ENCODE results near the gene XG.

XG gene

DNA sequence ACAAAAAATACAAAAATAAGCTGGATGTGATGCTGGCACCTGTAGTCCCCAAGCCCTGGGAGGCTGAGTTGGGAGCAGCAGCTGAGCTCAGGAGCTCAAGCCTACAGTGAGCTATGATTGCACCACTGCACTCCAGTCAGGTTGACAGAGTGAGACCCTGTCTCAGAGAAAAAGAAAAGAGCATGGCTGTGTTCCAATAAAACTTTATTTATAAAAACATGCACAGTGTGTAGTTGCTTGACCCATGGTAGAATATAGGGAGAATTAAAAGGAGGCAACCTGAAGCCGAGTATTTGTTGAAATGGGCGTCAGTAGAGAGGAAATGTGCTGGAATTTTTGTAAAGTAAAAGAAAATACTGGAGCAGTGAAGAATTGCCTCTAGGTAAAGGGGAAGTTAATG, 103.9 kb downstream of the XG start:
- no peak overlapping the region for H3K4me3 ChIP-seq (ENCODE audit: low read depth, low read length)
- TF ChIP-seq, protein P1, sequence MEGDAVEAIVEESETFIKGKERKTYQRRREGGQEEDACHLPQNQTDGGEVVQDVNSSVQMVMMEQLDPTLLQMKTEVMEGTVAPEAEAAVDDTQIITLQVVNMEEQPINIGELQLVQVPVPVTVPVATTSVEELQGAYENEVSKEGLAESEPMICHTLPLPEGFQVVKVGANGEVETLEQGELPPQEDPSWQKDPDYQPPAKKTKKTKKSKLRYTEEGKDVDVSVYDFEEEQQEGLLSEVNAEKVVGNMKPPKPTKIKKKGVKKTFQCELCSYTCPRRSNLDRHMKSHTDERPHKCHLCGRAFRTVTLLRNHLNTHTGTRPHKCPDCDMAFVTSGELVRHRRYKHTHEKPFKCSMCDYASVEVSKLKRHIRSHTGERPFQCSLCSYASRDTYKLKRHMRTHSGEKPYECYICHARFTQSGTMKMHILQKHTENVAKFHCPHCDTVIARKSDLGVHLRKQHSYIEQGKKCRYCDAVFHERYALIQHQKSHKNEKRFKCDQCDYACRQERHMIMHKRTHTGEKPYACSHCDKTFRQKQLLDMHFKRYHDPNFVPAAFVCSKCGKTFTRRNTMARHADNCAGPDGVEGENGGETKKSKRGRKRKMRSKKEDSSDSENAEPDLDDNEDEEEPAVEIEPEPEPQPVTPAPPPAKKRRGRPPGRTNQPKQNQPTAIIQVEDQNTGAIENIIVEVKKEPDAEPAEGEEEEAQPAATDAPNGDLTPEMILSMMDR (IDR thresholded peaks at IDR 0.05; ENCODE audit: low read depth, low read length), result no peak

DNA sequence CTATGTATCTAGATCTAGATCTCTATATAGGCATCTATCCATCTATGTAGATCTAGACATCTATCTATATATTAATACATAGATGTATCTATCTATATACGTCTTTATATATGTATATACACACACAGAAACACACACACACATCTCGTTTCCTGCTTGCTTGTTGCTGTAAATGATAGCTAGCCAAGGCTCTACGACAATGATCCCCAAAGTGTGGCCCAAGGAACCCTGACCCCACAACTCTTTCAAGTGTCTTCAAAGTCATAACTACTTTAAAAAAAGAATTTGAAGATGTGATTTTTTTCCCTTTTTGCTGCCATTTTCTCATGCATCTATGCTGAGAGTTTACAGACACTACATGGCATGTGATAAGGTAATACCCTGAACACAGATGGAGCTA, 105.7 kb downstream of the XG start:
- TF ChIP-seq, protein P1 (IDR thresholded peaks at IDR 0.05; ENCODE audit: low read depth, low read length), result no peak
- H3K4me3 ChIP-seq (ENCODE audit: low read depth, low read length), result no peak overlapping the region

DNA sequence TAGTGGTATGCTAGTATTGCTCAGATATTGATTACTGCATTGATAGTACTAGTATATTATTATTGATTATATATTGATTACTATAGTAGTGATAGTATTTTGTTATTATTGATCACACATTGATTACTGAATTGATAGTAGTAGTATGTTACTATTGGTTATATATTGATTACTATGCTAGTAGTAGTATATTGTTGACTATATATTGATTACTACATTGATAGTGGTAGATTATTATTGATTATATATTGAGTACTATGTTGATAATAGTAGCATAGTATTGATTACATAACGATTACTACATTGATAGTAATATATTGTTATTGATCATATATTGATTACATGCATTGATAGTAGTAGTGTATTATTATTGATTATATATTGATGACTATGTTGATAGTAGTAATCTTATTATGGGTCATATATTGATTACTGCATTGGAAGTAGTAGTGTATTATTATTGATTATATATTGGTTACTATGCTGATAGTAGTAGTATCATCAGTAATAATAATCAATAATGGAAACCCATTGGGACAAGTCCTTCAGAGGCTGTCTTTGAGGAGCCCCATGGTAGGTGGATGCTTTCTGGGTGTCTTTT, 107.5 kb downstream of the XG start:
- TF ChIP-seq, protein P1 (IDR thresholded peaks at IDR 0.05; ENCODE audit: low read depth, low read length), result no peak
- H3K4me3 ChIP-seq (ENCODE audit: low read depth, low read length), result no peak overlapping the region

DNA sequence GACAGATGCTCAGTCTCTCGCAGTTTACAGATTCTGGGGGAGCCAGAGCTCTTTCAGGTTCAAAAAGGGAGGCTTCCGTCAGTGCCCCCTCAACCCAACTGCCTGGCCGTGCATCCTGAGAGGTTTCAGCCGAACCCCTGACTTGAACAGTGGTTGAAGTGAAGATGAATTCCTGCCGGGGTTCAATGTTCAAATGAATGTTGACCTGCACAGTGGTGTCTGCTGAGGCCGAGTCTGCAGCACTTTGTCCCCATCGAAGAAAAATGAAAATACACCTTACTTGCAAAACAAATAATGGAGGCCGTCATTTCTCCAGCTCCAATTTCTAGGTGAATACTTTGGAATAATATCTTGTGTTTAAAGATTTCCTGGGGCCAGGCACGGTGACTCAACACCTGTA, 110.6 kb downstream of the XG start:
- no peak overlapping the region for H3K4me3 ChIP-seq (ENCODE audit: low read depth, low read length)

DNA sequence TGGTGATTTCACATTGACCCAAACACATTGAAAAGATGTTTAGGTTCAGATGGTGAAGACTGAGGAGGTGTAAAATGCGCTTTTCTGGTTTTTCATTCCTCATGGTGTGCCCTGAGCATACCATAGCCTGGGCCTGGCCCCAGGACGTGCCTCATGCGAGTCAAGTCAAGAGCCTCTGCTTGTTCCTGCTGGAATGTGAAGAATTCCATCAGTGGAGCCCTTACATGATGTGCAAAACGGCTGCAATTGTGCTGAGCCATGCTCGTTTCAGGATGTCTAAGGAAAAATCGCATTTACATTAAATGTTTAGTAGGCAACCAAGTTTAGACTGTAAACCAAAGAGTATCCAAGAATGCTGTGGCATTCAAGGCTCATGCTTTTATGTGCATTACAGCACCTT, 111.8 kb downstream of the XG start:
- TF ChIP-seq, protein P1 (IDR thresholded peaks at IDR 0.05; ENCODE audit: low read depth, low read length), result no peak
- H3K4me3 ChIP-seq (ENCODE audit: low read depth, low read length), result no peak overlapping the region

More for the DNA sequence above, 110.6 kb downstream of the XG start:
- TF ChIP-seq, protein P1 (IDR thresholded peaks at IDR 0.05; ENCODE audit: low read depth, low read length), result no peak
